GM12801 (cell line): ENCODE data around the gene C11orf71.

Source experiments
- TF ChIP-seq, protein P1 (sequence below): IDR thresholded peaks from one replicate; pipeline ENCODE4 v1.5.1; 2011; ENCODE audit warnings: control low read depth; ENCODE audit not compliant: insufficient read length; ENCODE audit errors: extremely low read depth

The C11orf71 gene

DNA sequence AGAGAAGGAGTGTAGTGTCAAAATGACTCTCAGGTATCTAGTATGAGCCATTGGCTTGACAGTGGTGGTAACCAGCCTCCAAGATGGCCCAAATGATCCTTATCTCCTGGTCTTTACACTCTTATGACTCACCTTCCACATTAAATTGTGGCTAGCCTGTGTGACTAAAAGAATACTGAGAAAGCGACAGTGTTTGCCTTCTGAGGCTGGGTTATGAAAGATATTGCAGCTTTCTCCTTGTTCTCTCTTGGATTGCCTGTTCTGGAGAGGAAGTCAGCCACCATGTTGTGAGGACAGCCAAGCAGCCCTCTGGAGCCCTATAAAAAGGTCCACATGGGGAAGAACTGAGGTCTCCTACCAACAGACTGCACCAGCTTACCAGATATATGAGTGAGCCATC, 15.8 kb downstream of the C11orf71 start:
- TF ChIP-seq, protein P1, sequence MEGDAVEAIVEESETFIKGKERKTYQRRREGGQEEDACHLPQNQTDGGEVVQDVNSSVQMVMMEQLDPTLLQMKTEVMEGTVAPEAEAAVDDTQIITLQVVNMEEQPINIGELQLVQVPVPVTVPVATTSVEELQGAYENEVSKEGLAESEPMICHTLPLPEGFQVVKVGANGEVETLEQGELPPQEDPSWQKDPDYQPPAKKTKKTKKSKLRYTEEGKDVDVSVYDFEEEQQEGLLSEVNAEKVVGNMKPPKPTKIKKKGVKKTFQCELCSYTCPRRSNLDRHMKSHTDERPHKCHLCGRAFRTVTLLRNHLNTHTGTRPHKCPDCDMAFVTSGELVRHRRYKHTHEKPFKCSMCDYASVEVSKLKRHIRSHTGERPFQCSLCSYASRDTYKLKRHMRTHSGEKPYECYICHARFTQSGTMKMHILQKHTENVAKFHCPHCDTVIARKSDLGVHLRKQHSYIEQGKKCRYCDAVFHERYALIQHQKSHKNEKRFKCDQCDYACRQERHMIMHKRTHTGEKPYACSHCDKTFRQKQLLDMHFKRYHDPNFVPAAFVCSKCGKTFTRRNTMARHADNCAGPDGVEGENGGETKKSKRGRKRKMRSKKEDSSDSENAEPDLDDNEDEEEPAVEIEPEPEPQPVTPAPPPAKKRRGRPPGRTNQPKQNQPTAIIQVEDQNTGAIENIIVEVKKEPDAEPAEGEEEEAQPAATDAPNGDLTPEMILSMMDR, result no peak

GRCh38 chr11:114382509-114382908, 17.8 kb downstream of the C11orf71 start:
- TF ChIP-seq, protein P1, result no peak

DNA sequence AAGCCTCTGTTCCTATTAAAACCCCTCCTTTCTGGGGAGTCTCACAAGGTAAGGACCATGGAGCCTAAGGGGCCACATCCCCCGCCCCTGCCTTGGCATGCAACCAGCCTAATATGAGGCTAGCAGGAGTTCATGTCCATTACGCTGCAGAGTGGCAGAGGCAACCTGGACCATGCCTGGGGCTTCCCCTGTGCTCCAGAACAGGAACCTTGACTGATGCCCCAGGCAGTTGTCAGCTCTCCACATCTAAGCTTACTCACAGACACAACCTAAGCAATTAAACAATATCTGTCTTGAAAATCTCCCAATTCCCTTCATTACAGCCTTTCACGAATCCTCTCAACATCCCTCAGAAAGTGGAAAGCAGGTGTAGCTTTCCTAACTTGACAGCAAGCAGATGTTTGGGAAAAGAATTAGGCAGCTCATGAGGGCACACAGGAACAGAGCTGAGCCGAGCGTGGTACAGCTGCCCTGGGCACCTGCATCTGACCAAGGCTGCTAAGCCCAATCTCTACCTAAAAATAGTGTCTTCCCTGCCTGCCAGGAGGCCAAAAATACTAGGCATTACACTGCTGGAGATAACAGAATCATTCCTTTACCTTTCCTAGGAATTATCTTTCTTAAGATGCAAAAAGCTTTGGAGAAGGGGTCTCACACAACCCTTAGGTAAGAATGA, 20.8 kb downstream of the C11orf71 start:
- TF ChIP-seq, protein P1, result no peak

DNA sequence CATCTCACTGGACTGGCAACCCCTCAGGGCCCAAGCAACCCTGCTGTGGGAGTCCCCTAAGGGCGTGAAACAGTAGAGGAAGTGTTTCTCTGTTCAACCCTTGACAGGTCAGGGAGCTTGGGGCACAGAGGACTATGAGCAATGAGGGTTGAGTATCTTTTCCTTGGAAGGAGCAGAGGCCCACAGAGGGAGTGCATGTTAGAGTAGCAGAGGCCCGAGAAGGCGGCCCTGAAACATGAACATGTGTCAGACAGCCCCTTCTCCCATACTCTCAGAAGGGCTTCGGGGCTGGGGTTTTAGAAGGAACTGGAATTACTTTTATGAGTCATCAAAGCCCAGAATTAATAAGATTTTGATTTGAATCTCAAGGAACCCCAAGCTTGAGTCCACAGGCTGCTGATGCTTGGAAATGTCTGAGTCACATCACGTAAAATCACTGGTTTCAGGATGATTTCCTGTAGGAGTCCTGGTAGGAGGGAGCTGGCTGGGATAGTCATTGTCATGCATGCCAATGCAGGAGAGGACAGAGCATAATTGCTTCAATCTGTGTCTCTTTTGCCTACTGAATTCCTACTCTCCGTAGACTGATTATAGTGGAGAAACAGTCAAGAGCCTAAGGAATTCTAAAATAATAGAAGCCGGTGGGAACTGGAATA, 22.6 kb downstream of the C11orf71 start:
- TF ChIP-seq, protein P1, result no peak

GRCh38 chr11:114375052-114375451, 25.3 kb downstream of the C11orf71 start:
- TF ChIP-seq, protein P1, result no peak

DNA sequence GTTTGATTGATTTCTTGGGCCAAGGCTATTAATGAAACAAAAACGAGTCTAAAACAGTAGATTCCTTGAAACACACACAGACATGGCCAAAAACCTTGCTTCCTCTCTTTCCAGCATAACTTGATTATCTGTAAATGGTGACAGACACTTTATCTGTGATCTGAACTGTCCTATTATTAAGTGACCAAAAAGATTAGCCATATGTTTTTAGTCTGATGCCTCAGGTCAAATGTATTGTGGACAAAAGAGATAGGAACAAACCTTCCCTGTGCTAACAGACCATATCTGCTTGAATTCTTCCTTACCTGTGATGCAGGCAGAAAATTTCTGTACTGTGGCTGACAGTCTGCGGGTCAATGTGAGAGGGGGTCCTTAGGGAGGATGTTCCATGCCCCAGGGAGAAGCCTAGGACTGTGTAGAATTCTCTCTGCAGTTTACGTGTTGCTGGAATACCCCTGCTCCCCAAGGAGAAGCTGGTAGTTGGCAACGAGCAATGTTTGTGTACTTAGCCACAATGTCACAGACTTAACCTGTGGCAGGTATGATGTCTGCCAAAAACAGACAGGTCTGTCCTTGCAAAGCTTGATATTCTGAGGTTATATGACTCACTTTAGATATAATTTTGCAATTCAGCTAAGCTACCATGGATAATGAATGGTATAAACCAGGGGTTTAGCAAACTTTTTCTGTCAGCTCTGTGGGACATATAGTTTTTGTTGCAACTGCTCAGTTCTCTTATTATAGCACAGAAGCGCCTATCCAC, 31.2 kb downstream of the C11orf71 start:
- TF ChIP-seq, protein P1, result no peak

DNA sequence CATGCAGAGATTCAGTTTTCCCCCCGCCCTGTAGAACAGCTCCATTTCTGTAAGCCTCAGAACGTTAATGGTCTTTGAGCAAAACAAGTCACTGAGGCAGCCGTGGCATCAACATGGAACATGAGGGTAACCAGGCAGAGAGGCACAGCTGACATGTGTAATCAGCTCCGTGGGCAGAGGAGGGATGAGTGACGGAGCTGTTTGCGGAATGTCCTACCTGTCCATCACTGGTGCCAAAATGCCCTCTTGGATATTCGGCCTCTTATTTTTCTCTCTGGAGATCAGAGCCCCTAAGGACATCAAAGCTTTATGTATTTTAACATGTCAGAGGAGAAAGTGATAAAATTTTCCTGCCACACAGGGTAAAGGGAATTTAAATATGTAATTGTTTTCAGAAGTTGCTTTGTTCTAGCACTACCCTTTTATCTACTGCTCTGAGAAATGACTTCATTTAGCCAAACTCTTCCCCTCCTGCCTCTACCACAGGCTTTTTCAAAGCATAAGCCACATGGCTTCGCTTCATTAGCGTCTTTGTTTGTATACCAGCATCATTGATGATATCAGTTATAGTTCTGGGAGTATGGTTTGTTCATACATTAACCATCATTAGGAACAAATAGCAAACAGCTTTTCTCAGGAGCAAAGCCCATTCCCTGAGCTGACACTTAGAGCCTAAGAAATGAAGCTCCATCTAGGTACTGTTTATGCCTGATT, 32.9 kb downstream of the C11orf71 start:
- TF ChIP-seq, protein P1, result no peak
